Testis (tissue), 2 donors: ENCODE measurements around the gene FAM222A.

Source experiments
- CTCF ChIP-seq, 3 experiments: fragments of 450-650 bp in 2 of 3; fragments of 200-600 bp in 1 of 3; sonication (generic) in 1 of 3; IDR thresholded peaks; one replicate each; pipeline ENCODE4 v1.5.1; 2016 to 2019; ENCODE audit warnings: antibody characterized with exemption in 3 of 3, mild to moderate bottlenecking in 2 of 3, moderate library complexity in 1 of 3
- POLR2A ChIP-seq: fragments of 450-650 bp; IDR thresholded peaks from one replicate; pipeline ENCODE4 v1.6.1; 2017; ENCODE audit warnings: antibody characterized with exemption, mild to moderate bottlenecking, moderate library complexity

GRCh38 chr12:109719123-109720022, 5.7 kb downstream of the FAM222A start:
- TF ChIP-seq CTCF (IDR thresholded peaks at IDR 0.05) (no peak), POLR2A (no peak)
